HCT116 (cell line): Measurements from ENCODE around the gene PTGER3.

ENCODE experiments used
- CEBPB ChIP-seq: IDR thresholded peaks from 2 replicates; pipeline ENCODE4 v1.6.1; 2012; ENCODE audit warnings: low read depth
- EZH2 ChIP-seq: fragments of 200-600 bp; sonication (generic); IDR thresholded peaks from 2 replicates; pipeline ENCODE4 v1.6.1; 2017; ENCODE audit warnings: antibody characterized with exemption, mixed run types
- POLR2A ChIP-seq: IDR thresholded peaks from 2 replicates; pipeline ENCODE4 v1.7.0; 2011; ENCODE audit warnings: borderline replicate concordance; ENCODE audit not compliant: insufficient read depth, insufficient read length; ENCODE audit errors: extremely low read depth
- POLR2AphosphoS5 ChIP-seq: IDR thresholded peaks from 2 replicates; pipeline ENCODE4 v1.6.1; 2011; ENCODE audit warnings: mild to moderate bottlenecking, low read depth, low read length, moderate library complexity
- RAD21 ChIP-seq: IDR thresholded peaks from 2 replicates; pipeline ENCODE4 v1.6.1; 2012; ENCODE audit warnings: low read depth, mild to moderate bottlenecking
- SRF ChIP-seq: IDR thresholded peaks from 2 replicates; pipeline ENCODE4 v1.6.1; 2012; ENCODE audit warnings: low read depth
- YY1 ChIP-seq: IDR thresholded peaks from 2 replicates; pipeline ENCODE4 v1.6.1; 2011; ENCODE audit warnings: low read length, low read depth, moderate library complexity, mild to moderate bottlenecking; ENCODE audit not compliant: insufficient replicate concordance; ENCODE audit errors: extremely low read depth
- TF ChIP-seq, protein P1 (sequence below), 3 experiments: fragments of 200-600 bp in 1 of 3; sonication (generic) in 1 of 3; IDR thresholded peaks in 2 of 3; conservative IDR thresholded peaks in 1 of 3; 2 replicates each; pipeline ENCODE4 v1.5.1; 2012 to 2017; ENCODE audit warnings: low read depth in 2 of 3, low read length in 2 of 3, antibody characterized with exemption in 1 of 3, borderline replicate concordance in 1 of 3, control low read depth in 1 of 3, mild to moderate bottlenecking in 1 of 3, mixed read lengths in 1 of 3, mixed run types in 1 of 3, moderate library complexity in 1 of 3; ENCODE audit not compliant: insufficient read depth in 1 of 3
- TF ChIP-seq, protein P2 (sequence below): IDR thresholded peaks from 2 replicates; pipeline ENCODE4 v1.6.1; 2012; ENCODE audit warnings: low read depth
- TF ChIP-seq, protein P3 (sequence below): IDR thresholded peaks from 2 replicates; pipeline ENCODE4 v1.6.1; 2012

DNA sequence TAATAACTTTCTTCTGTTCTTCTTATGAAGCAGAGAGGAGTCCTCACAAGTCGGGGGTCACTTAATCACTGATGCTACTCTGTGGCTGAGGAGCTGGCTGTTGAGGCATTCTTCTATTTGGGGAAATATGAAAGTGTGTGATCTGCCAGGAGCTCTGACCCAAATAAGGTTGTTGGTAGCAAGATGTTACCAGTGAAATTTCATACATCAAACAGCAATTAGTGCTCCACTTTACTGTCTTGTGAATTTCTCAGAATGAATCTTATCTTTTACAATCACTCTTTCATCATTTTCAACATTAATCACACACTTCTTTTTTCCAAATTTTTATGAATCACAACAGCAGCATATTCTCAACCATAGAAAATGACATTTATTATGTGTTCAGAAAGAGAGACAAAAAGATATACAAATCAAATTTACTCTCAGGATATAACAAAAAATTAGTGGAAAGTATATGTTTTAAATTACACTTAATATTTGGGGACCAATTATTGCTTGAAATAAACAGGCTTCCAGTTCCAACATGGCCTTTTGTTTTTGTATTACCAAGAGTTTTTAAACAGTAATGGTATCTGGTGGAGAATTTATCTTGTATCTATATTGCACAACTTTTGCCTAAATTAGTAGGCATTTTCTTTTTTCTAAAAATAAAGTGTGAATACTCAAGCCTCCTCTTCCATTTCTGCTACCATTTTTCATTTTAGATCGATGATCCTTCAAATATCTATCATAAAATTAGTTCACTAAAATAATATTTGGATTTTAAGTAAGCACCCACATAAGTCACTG, 9.6 kb downstream of the PTGER3 start:
- TF ChIP-seq, protein P1, sequence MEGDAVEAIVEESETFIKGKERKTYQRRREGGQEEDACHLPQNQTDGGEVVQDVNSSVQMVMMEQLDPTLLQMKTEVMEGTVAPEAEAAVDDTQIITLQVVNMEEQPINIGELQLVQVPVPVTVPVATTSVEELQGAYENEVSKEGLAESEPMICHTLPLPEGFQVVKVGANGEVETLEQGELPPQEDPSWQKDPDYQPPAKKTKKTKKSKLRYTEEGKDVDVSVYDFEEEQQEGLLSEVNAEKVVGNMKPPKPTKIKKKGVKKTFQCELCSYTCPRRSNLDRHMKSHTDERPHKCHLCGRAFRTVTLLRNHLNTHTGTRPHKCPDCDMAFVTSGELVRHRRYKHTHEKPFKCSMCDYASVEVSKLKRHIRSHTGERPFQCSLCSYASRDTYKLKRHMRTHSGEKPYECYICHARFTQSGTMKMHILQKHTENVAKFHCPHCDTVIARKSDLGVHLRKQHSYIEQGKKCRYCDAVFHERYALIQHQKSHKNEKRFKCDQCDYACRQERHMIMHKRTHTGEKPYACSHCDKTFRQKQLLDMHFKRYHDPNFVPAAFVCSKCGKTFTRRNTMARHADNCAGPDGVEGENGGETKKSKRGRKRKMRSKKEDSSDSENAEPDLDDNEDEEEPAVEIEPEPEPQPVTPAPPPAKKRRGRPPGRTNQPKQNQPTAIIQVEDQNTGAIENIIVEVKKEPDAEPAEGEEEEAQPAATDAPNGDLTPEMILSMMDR (IDR thresholded peaks at IDR 0.05 in 2 of 3, conservative IDR thresholded peaks at IDR 0.05 in 1 of 3; ENCODE audit: borderline replicate concordance in 1 of 3, insufficient read depth in 1 of 3, low read depth in 2 of 3, low read length in 2 of 3), result no peak
- TF ChIP-seq, protein P2, sequence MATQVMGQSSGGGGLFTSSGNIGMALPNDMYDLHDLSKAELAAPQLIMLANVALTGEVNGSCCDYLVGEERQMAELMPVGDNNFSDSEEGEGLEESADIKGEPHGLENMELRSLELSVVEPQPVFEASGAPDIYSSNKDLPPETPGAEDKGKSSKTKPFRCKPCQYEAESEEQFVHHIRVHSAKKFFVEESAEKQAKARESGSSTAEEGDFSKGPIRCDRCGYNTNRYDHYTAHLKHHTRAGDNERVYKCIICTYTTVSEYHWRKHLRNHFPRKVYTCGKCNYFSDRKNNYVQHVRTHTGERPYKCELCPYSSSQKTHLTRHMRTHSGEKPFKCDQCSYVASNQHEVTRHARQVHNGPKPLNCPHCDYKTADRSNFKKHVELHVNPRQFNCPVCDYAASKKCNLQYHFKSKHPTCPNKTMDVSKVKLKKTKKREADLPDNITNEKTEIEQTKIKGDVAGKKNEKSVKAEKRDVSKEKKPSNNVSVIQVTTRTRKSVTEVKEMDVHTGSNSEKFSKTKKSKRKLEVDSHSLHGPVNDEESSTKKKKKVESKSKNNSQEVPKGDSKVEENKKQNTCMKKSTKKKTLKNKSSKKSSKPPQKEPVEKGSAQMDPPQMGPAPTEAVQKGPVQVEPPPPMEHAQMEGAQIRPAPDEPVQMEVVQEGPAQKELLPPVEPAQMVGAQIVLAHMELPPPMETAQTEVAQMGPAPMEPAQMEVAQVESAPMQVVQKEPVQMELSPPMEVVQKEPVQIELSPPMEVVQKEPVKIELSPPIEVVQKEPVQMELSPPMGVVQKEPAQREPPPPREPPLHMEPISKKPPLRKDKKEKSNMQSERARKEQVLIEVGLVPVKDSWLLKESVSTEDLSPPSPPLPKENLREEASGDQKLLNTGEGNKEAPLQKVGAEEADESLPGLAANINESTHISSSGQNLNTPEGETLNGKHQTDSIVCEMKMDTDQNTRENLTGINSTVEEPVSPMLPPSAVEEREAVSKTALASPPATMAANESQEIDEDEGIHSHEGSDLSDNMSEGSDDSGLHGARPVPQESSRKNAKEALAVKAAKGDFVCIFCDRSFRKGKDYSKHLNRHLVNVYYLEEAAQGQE, result no peak
- no peak for TF ChIP-seq POLR2A
- TF ChIP-seq YY1, result no peak
- TF ChIP-seq, protein P3, sequence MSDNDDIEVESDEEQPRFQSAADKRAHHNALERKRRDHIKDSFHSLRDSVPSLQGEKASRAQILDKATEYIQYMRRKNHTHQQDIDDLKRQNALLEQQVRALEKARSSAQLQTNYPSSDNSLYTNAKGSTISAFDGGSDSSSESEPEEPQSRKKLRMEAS, result no peak
- TF ChIP-seq SRF, result no peak
- TF ChIP-seq POLR2AphosphoS5, result no peak
- TF ChIP-seq CEBPB, result no peak
- TF ChIP-seq EZH2, result no peak
- TF ChIP-seq RAD21, result no peak
